Head of caudate nucleus (tissue), 42 donors: ENCODE data around the gene AFG1L.
"Not testable (repeated sequence)": the region's sequence is repeated elsewhere in the genome, so short reads cannot be mapped to it uniquely, and the experiment has no call there.

Experiments used
- DNase-seq, 42 donors: peaks; one replicate each; pipeline versions ENCODE4 v3.0.0 to v3.0.0-alpha.2; 2020 to 2021; ENCODE audit warnings: mixed read lengths in 7 of 42
- intact Hi-C: fragments of 100-400 bp; cut with DNase I; formaldehyde crosslinking; loops from one replicate; pipeline ENCODE4 v1.15.0; 2022

The AFG1L gene

GRCh38 chr6:108294727-108295625 is at the start of gene AFG1L:
Gene AFG1L, plus strand, starts transcription at chr6:108295054. Its CDS starts 26 bp downstream, at chr6:108295080.
- intact Hi-C loops = loop anchor here (2.0 kb wide), 1 partner anchor 34 kb away; the partner anchor contains the start of gene SNX3
- DNase-seq = peak; percentile 89 to 99 (median 97)

DNA sequence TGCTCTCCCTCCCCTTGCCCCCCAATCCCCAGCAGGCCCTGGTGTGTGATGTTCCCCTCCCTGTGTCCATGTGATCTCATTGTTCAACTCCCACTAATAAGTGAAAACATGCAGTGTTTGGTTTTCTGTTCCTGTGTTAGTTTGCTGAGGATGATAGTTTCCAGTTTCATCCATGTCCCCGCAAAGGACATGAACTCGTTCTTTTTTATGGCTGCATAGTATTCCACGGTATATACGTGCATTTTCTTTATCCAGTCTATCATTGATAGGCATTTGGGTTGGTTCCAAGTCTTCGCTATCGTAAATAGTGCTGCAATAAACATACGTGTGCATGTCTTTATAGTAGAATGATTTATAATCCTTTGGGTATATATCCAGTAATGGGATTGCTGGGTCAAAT is 49.8 kb upstream of the AFG1L start:
- intact Hi-C loops = not testable (repeated sequence)

GRCh38 chr6:108247965-108248536 is 46.8 kb upstream of the AFG1L start:
- intact Hi-C loops = no loop called here

More for the DNA sequence above, 49.8 kb upstream of the AFG1L start:
- not testable (repeated sequence) for DNase-seq

GRCh38 chr6:108250240-108250866 is 44.5 kb upstream of the AFG1L start:
- DNase-seq = no peak
- intact Hi-C loops = no loop called here

More at GRCh38 chr6:108247965-108248536, 46.8 kb upstream of the AFG1L start:
- no peak for DNase-seq

GRCh38 chr6:108251252-108251651 is 43.6 kb upstream of the AFG1L start:
- no peak for DNase-seq
- intact Hi-C loops = no loop called here

- DNase-seq = no peak
- intact Hi-C loops = no loop called here
These were observed 42.8 kb upstream of the AFG1L start for GRCh38 chr6:108252055-108252454.

GRCh38 chr6:108253241-108253640 is 41.6 kb upstream of the AFG1L start:
- intact Hi-C loops = no loop called here
- no peak for DNase-seq

GRCh38 chr6:108254433-108255410 is 40.1 kb upstream of the AFG1L start:
- DNase-seq = no peak
- intact Hi-C loops = no loop called here

DNA sequence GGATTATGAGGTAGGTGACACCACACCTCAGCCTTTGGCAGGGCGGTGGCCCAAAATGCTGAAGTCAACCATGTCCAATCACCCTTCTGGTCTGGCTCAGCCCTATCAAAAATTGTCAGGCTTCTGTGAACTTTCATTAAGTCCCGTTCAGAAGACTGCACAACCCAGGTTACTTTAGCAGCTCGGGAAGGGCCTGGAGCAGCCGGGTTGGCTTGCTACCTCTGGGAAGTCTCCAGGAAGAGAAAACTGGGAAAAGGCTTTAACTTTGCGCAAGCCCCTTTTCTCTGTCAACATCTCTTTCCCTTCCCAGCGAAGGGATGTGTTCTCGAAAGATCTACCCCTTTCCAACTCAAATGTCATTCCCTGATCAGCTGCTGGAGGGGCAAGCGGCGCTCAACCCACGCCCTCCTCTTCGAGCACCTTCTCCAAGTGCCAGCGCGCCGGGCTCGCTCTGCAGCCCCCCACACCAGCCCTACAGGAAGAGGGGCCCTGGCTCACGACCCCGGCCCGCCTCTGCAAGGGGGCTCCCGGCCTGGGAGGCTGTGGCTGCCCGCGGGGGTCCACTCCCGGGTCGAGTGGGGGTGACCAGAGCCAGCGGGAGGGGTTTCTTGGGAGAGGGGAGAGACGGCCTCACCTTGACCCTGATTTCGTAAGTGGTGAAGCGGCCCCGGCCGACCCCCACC is 34.6 kb upstream of the AFG1L start:
- peak in 39 of 42 donors; percentile 7 to 75 (median 49) for DNase-seq
- intact Hi-C loops = loop anchor here (2.0 kb wide), 1 partner anchor 35 kb away; the partner anchor contains the start of gene AFG1L

DNA sequence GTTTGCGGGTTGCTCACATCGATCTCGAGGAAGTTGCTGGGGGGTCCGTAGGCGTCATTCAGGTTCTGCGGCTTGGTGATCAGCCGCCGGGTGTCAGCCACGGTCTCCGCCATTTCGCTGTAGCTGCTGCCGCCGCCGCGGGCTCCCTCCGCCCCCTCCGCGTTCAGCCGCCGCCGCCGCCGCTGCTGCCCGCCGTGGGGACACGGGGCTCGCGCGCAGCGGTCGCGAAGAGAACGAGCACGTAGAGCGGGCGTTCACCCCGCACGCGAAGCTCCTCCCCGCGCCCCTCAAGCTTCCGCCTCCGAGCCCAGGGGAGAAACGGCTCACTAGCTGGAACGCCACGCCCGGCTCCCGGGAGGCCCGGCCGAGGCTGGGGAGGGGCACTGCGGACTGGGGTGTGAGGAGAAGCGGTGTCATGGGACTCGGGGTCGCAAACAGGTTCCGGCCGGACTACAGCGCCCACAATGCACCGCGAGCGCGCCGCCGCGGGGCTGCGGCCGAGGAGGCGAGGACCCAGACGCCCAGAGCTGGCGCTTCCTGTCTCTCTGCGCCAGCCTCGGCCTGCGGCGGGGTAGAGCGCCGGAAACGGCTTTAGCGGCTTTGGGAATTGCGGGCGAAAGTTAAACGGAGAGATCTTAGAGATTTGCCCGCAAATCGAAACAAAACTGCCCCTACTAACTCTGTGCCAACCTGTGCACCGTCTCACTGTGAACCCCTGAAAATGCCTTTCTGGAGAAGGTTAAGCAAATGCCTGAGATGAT is 33.9 kb upstream of the AFG1L start, which contains the start of gene SNX3:
TSS of gene SNX3 (minus strand) at position 232 of the 761 bp plus-strand sequence. CDS start at position 113, 119 bp downstream.
- DNase-seq = peak; percentile 74 to 97 (median 92)
- intact Hi-C loops = loop anchor here (2.0 kb wide), 1 partner anchor 34 kb away; the partner anchor contains the start of gene AFG1L

- intact Hi-C loops = no loop called here
- no peak for DNase-seq
These were observed 31.5 kb upstream of the AFG1L start for GRCh38 chr6:108263371-108263770.

GRCh38 chr6:108268845-108269244 is 26.0 kb upstream of the AFG1L start:
- no peak for DNase-seq
- intact Hi-C loops = no loop called here

GRCh38 chr6:108269955-108270354 is 24.9 kb upstream of the AFG1L start:
- DNase-seq, intact Hi-C loops: not testable (repeated sequence)

DNA sequence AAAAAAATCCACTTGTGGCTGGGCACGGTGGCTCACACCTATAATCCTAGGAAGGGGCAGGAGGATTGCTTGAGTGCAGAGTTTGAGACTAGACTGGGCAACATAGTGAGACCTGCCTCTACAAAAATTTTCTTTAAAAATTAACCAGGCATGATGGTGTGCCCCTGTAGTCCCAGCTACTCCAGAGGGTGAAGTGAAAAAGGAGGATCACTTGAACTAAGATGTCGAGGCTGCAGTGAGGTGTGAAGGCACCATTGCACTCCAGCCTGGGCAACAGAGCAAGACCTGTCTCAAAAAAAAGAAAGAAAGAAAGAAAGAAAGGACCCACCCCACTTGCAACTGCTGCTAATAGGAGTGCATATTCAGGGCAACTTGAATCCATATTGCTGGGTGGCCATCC is 20.3 kb upstream of the AFG1L start:
- intact Hi-C loops = no loop called here
- DNase-seq = no peak

DNA sequence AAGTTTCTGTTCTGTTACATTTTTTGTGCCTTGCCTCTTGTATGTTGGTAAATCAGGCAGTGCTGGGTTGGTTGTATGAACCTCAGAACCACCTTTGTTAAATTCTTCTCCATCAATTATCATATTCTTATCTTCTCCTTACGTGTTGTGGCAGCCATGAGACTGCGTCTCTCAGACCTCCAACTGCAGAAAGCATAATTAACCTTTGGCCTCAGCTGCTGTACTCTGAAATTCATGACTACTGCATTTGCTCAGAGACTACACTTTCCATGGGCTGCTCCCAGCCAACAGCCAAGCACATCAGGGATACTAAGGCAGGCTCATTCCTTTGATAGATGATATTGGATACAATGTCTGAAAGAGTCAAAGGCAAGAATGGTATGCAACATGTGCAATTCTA is 18.9 kb upstream of the AFG1L start:
- no peak for DNase-seq
- intact Hi-C loops = no loop called here

GRCh38 chr6:108277295-108277694 is 17.6 kb upstream of the AFG1L start:
- intact Hi-C loops = no loop called here
- no peak for DNase-seq

GRCh38 chr6:108277831-108278230 is 17.0 kb upstream of the AFG1L start:
- DNase-seq = no peak
- intact Hi-C loops = no loop called here
